GM19193 (cell line): Measurements from ENCODE around the gene OR1D5.

Experiments used
- POLR2A ChIP-seq: IDR thresholded peaks from 4 replicates; pipeline ENCODE4 v1.6.1; 2011; ENCODE audit not compliant: insufficient read depth, insufficient read length; ENCODE audit errors: extremely low read depth

The OR1D5 gene

GRCh38 chr17:3033741-3034577 lies 29.4 kb downstream of the OR1D5 start:
- no peak for TF ChIP-seq POLR2A

GRCh38 chr17:3033248-3033640 lies 30.2 kb downstream of the OR1D5 start:
- TF ChIP-seq POLR2A = no peak

- no peak for TF ChIP-seq POLR2A
These were observed 30.9 kb downstream of the OR1D5 start for GRCh38 chr17:3032258-3033247.

- TF ChIP-seq POLR2A = no peak
These were observed 33.3 kb downstream of the OR1D5 start for GRCh38 chr17:3030096-3030495.

GRCh38 chr17:3029213-3029913 lies 34.0 kb downstream of the OR1D5 start:
- no peak for TF ChIP-seq POLR2A

- no peak for TF ChIP-seq POLR2A
These were observed 35.4 kb downstream of the OR1D5 start for GRCh38 chr17:3027786-3028532.

- no peak for TF ChIP-seq POLR2A
These were observed 36.3 kb downstream of the OR1D5 start for GRCh38 chr17:3026856-3027751.

GRCh38 chr17:3026125-3026855 lies 37.1 kb downstream of the OR1D5 start:
- TF ChIP-seq POLR2A = no peak

- TF ChIP-seq POLR2A = no peak
These were observed 37.8 kb downstream of the OR1D5 start for GRCh38 chr17:3025421-3026124.

GRCh38 chr17:3024346-3024745 lies 39.1 kb downstream of the OR1D5 start:
- TF ChIP-seq POLR2A = no peak

GRCh38 chr17:3022197-3022596 lies 41.2 kb downstream of the OR1D5 start:
- no peak for TF ChIP-seq POLR2A

- TF ChIP-seq POLR2A = no peak
These were observed 43.0 kb downstream of the OR1D5 start for GRCh38 chr17:3020381-3020780.
